Spleen (tissue), 11 donors: ENCODE data around the gene CHST1. TPM values are rescaled to one million over a fixed set of nuclear protein-coding genes. Genes with fewer than 3 reads are reported as not detected.
A peak's percentile ranks its signal among the peaks of the same experiment; 100 is the strongest.

Experiments used
- DNase-seq: peaks from one replicate; pipeline ENCODE4 v3.0.0-alpha.2; 2020
- H3K27ac ChIP-seq, 8 donors: fragments of 200-600 bp; sonication (generic) in 7 of 8; 1 replicate in 4 of 8; 2 replicates in 4 of 8; pipeline versions ENCODE4 v1.5.0 to v1.8.0; 2016 to 2021; ENCODE audit warnings: inconsistent platforms in 4 of 8, mild to moderate bottlenecking in 4 of 8, moderate library complexity in 1 of 8
- H3K27me3 ChIP-seq, 7 donors: fragments of 200-600 bp; sonication (generic) in 6 of 7; replicated peaks in 1 of 7; 1 replicate in 4 of 7; 2 replicates in 3 of 7; pipeline versions ENCODE4 v1.5.0 to v1.8.0; 2016 to 2021; ENCODE audit warnings: inconsistent platforms in 3 of 7, mild to moderate bottlenecking in 1 of 7
- H3K36me3 ChIP-seq, 6 donors: fragments of 200-600 bp; sonication (generic) in 5 of 6; 1 replicate in 4 of 6; 2 replicates in 2 of 6; pipeline versions ENCODE4 v1.5.0 to v1.8.0; 2016 to 2021; ENCODE audit warnings: inconsistent platforms in 2 of 6
- H3K4me1 ChIP-seq, 6 donors: fragments of 200-600 bp; sonication (generic) in 5 of 6; 1 replicate in 3 of 6; 2 replicates in 3 of 6; pipeline versions ENCODE4 v1.5.0 to v1.8.0; 2016 to 2021; ENCODE audit warnings: inconsistent platforms in 3 of 6
- H3K4me3 ChIP-seq, 8 donors: fragments of 200-600 bp; sonication (generic) in 7 of 8; 1 replicate in 4 of 8; 2 replicates in 4 of 8; pipeline versions ENCODE4 v1.5.0 to v1.8.0; 2016 to 2021; ENCODE audit warnings: inconsistent platforms in 4 of 8, mild to moderate bottlenecking in 4 of 8, moderate library complexity in 2 of 8
- H3K9me3 ChIP-seq, 8 donors: fragments of 200-600 bp; sonication (generic) in 7 of 8; 1 replicate in 4 of 8; 2 replicates in 4 of 8; pipeline versions ENCODE4 v1.5.0 to v1.8.0; 2016 to 2021; ENCODE audit warnings: inconsistent platforms in 4 of 8
- CTCF ChIP-seq, 11 experiments: fragments of 200-600 bp in 7 of 11; fragments of 450-650 bp in 4 of 11; sonication (generic) in 4 of 11; IDR thresholded peaks in 8 of 11; conservative IDR thresholded peaks in 3 of 11; 1 replicate in 7 of 11; 2 replicates in 4 of 11; pipeline versions ENCODE4 v1.4.0 to v1.8.0; 2016 to 2021; ENCODE audit warnings: antibody characterized with exemption in 11 of 11, inconsistent platforms in 4 of 11, mild to moderate bottlenecking in 1 of 11
- POLR2A ChIP-seq, 3 donors: fragments of 450-650 bp; IDR thresholded peaks; one replicate each; pipeline ENCODE4 v1.5.1; 2017; ENCODE audit warnings: antibody characterized with exemption in 3 of 3, mild to moderate bottlenecking in 1 of 3
- POLR2AphosphoS5 ChIP-seq, 3 donors: sonication (generic); formaldehyde crosslinking; IDR thresholded peaks; one replicate each; pipeline ENCODE4 v1.5.1; 2017; ENCODE audit warnings: antibody characterized with exemption in 3 of 3
- WGBS, 5 donors: extraction: QIAGEN DNeasy Blood & Tissue Kit in 3 of 5; methylation state at CpG; one replicate each; pipeline versions ENCODE4 v1.1.5 to v1.1.7; 2013 to 2018; 5-methylcytosine and 5-hydroxymethylcytosine counted together
- intact Hi-C: fragments of 100-400 bp; cut with DNase I; formaldehyde crosslinking; loops from one replicate; pipeline ENCODE4 v1.15.0; 2023; ENCODE audit warnings: low total_unique reads
- polyA plus RNA-seq, 3 donors: library from polyadenylated mRNA; stranded (reverse); fragments of 200-250 nt; gene quantifications; one replicate each; pipeline ENCODE4 v1.2.1, GENCODE V29; 2013
- total RNA-seq, 7 donors: library from RNA; depleted of rRNA in 3 of 7; stranded (reverse); fragments of >200 nt in 3 of 7; fragmentation: NEBNext Ultra II Directional in 4 of 7; extraction: Animal tissue kit (Norgen Biotek cat#: 25700) in 4 of 7; gene quantifications; one replicate each; pipeline versions ENCODE4 v1.1.0 to v1.2.1, GENCODE V29; 2016 to 2021
- donor health status: healthy with polysubstance abuse.
- donor health status: DM: no; HTN: no; CAD: no; lungs with moderate emphysema.
- donor health status: DM: no; HTN: no; CAD: no.
- donor health status: Bipolar disorder and iron deficiency.
- donor health status: healthy.
- donor health status: DM: no; HTN: no; CAD: no.
- donor health status: DM: yes; HTN: yes; CAD: no.

CHST1 gene
- total and polyA plus RNA-seq, 10 donors, result 1.1 to 18.9 (median 6.2) TPM

DNA sequence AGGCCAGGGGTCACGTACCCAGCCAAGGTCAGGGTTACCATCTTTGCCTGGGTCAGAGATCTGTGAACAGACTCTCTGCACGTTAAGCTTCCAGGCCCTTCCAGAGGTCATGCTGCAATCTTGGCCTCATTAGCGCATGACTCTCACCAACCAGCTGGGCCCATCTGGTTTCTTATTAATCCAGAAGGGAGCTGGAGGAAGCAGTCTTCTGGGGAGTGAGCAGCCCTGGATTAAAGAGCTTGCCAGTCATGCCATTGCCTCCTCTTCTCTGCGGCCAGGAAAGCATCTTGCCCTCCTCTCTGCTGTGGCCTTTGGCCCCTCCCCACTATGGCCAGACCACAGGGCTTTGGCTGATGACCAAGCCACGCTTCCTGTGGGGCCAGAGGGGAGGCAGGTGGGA, 57.4 kb downstream of the CHST1 start:
- intact Hi-C loops, result no loop called here
- peaks cover 0 to 70% (median 5%) of the 10 kb centered on the region in 7 donors for H3K27me3 ChIP-seq
- no peak overlapping the region for H3K27ac ChIP-seq
- no peak for DNase-seq
- H3K4me1 ChIP-seq, result peaks cover 0 to 18% (median 8%) of the 10 kb centered on the region in 6 donors
- H3K36me3 ChIP-seq, result no peaks in the 10 kb centered on the region
- 41 to 62% (median 42%) methylated on average over 3 to 5 of the region's 5 CpGs for WGBS, 5 donors
- no peaks in the 10 kb centered on the region for H3K9me3 ChIP-seq
- H3K4me3 ChIP-seq, result no peak overlapping the region
- TF ChIP-seq CTCF (IDR thresholded peaks at IDR 0.05 in 8 of 11, conservative IDR thresholded peaks at IDR 0.05 in 3 of 11) (no peak), POLR2A (IDR thresholded peaks at IDR 0.05) (no peak), POLR2AphosphoS5 (IDR thresholded peaks at IDR 0.05) (peak in 2 of 3 donors; percentile 63 to 78)

DNA sequence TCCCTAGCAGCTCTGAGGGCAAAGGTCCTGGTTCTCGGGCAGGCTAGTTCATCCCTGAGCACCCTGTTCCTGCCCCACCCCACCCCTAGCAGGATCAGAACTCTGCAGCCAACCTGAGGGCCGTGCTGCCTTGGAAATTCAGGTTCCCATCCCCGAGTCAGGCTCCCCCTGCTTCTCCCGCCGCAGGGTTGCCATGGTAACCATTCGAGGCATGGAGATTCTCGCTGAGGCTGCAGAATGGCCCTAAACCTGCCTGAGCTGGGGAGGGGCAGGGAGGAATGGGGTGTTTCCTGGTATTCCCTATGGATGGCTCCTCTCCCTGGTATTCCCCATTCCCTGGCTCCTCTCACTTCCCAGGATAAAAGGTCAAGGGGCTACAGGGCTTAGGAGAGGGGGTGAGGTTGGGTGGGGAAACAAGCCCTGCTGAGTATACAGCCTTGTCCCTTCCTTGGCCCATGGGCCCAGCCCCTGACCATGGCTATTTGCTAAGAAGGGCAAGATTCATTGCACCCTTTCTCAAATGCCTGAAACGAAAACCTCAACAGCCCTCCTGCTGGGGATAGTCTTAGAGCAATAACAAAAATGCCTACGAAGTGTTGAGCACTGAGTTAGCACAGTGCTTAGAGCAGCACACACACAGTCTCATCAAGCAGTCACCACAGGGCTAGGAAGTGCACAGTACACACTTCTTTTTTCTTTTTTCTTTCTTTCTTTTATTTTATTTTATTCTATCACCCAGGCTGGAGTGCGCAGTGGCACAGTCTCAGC, 58.7 kb downstream of the CHST1 start:
- Histone ChIP-seq H3K9me3 (peaks cover 0 to 4% (median 0%) of the 10 kb centered on the region in 8 donors), H3K4me1 (peaks cover 0 to 18% (median 8%) of the 10 kb centered on the region in 6 donors), H3K27ac (no peak overlapping the region), H3K4me3 (no peak overlapping the region), H3K36me3 (no peaks in the 10 kb centered on the region), H3K27me3 (peaks cover 0 to 77% (median 6%) of the 10 kb centered on the region in 7 donors)
- TF ChIP-seq CTCF (IDR thresholded peaks at IDR 0.05 in 8 of 11, conservative IDR thresholded peaks at IDR 0.05 in 3 of 11), result no peak
- TF ChIP-seq POLR2A (IDR thresholded peaks at IDR 0.05), result no peak
- no peak for TF ChIP-seq POLR2AphosphoS5 (IDR thresholded peaks at IDR 0.05)
- DNase-seq, result no peak
- WGBS, 5 donors, result 23 to 48% (median 28%) methylated on average over 9 to 10 of the region's 10 CpGs
- intact Hi-C loops, result no loop called here

GRCh38 chr11:45605051-45605450, 60.4 kb downstream of the CHST1 start:
- Histone ChIP-seq H3K9me3 (peaks cover 0 to 12% (median 0%) of the 10 kb centered on the region in 8 donors), H3K4me3 (no peak overlapping the region), H3K4me1 (peaks cover 0 to 10% (median 3%) of the 10 kb centered on the region in 6 donors), H3K27me3 (peaks cover 0 to 68% (median 12%) of the 10 kb centered on the region in 7 donors), H3K36me3 (no peaks in the 10 kb centered on the region), H3K27ac (no peak overlapping the region)
- no peak for DNase-seq
- TF ChIP-seq POLR2A (IDR thresholded peaks at IDR 0.05), result no peak
- no peak for TF ChIP-seq CTCF (IDR thresholded peaks at IDR 0.05 in 8 of 11, conservative IDR thresholded peaks at IDR 0.05 in 3 of 11)
- no peak for TF ChIP-seq POLR2AphosphoS5 (IDR thresholded peaks at IDR 0.05)
- intact Hi-C loops, result no loop called here
- 39 to 58% (median 43%) methylated on average over 1 of the region's 1 CpG for WGBS, 5 donors

GRCh38 chr11:45603946-45604682, 61.3 kb downstream of the CHST1 start:
- intact Hi-C loops, result no loop called here
- no peaks in the 10 kb centered on the region for H3K36me3 ChIP-seq
- peaks cover 0 to 12% (median 0%) of the 10 kb centered on the region in 8 donors for H3K9me3 ChIP-seq
- no peak for DNase-seq
- H3K27me3 ChIP-seq, result peaks cover 0 to 69% (median 12%) of the 10 kb centered on the region in 7 donors
- H3K4me1 ChIP-seq, result peaks cover 0 to 10% (median 3%) of the 10 kb centered on the region in 6 donors
- H3K4me3 ChIP-seq, result no peak overlapping the region
- H3K27ac ChIP-seq, result no peak overlapping the region
- TF ChIP-seq POLR2AphosphoS5 (IDR thresholded peaks at IDR 0.05) (no peak), POLR2A (IDR thresholded peaks at IDR 0.05) (no peak), CTCF (IDR thresholded peaks at IDR 0.05 in 8 of 11, conservative IDR thresholded peaks at IDR 0.05 in 3 of 11) (no peak)
- 14 to 32% (median 26%) methylated on average over 11 of the region's 11 CpGs for whole genome bisulfite sequencing, 5 donors
